HepG2 (cell line): ENCODE measurements around the gene FGD2. TPM values are rescaled to one million over a fixed set of nuclear protein-coding genes. Genes with fewer than 3 reads are reported as not detected.
A peak's percentile ranks its signal among the peaks of the same experiment; 100 is the strongest.

Experiments
- ARNT2 ChIP-seq: sonication (generic); formaldehyde crosslinking; IDR thresholded peaks from 2 replicates; pipeline ENCODE4 v1.8.0; 2022; ENCODE audit warnings: mild to moderate bottlenecking, low read depth, missing genetic modification reagents, moderate library complexity
- DMAP1 ChIP-seq: IDR thresholded peaks from 2 replicates; pipeline ENCODE4 v1.6.1; 2016
- ELF3 ChIP-seq: IDR thresholded peaks from 2 replicates; pipeline ENCODE4 v1.6.1; 2016; ENCODE audit warnings: missing genetic modification reagents, missing compliant biosample characterization
- HDAC1 ChIP-seq: sonication (generic); formaldehyde crosslinking; IDR thresholded peaks from 2 replicates; pipeline ENCODE4 v1.5.1; 2020; ENCODE audit warnings: mild to moderate bottlenecking, missing genetic modification reagents
- HHEX ChIP-seq: IDR thresholded peaks from 2 replicates; pipeline ENCODE4 v1.6.1; 2016; ENCODE audit warnings: control low read depth
- HNRNPLL ChIP-seq: fragments of 200-400 bp; formaldehyde crosslinking; IDR thresholded peaks from 2 replicates; pipeline ENCODE4 v1.6.1; 2017; ENCODE audit warnings: mild to moderate bottlenecking, low read depth, low read length; ENCODE audit not compliant: poor library complexity, severe bottlenecking
- IKZF4 ChIP-seq: sonication (generic); formaldehyde crosslinking; IDR thresholded peaks from 2 replicates; pipeline ENCODE4 v1.5.1; 2020; ENCODE audit warnings: borderline replicate concordance, mild to moderate bottlenecking, low read depth, missing genetic modification reagents; ENCODE audit errors: not compliant biosample characterization
- JUN ChIP-seq: sonication (generic); formaldehyde crosslinking; IDR thresholded peaks from 2 replicates; pipeline ENCODE4 v1.4.0; 2020; ENCODE audit warnings: mild to moderate bottlenecking, missing genetic modification reagents
- KDM1A ChIP-seq: IDR thresholded peaks from 2 replicates; pipeline ENCODE4 v1.6.1; 2016; ENCODE audit warnings: missing compliant biosample characterization
- NR2F6 ChIP-seq, 2 experiments: IDR thresholded peaks; 2 replicates each; pipeline ENCODE4 v1.6.1; 2016; ENCODE audit warnings: antibody characterized with exemption in 1 of 2, mild to moderate bottlenecking in 1 of 2
- SALL1 ChIP-seq: sonication (generic); formaldehyde crosslinking; IDR thresholded peaks from 2 replicates; pipeline ENCODE4 v1.8.0; 2022; ENCODE audit warnings: mild to moderate bottlenecking, missing genetic modification reagents
- SP1 ChIP-seq, 2 experiments: fragments of 450-650 bp in 1 of 2; sonication (generic) in 1 of 2; formaldehyde crosslinking in 1 of 2; IDR thresholded peaks; 2 replicates each; pipeline versions ENCODE4 v1.4.0 to v1.6.1; 2016 to 2020; ENCODE audit warnings: missing genetic modification reagents in 1 of 2
- SPEN ChIP-seq: sonication (generic); formaldehyde crosslinking; IDR thresholded peaks from 2 replicates; pipeline ENCODE4 v1.5.1; 2020; ENCODE audit warnings: low read depth, mild to moderate bottlenecking, missing genetic modification reagents
- TOPORS ChIP-seq: sonication (generic); formaldehyde crosslinking; IDR thresholded peaks from 2 replicates; pipeline ENCODE4 v1.8.0; 2023; ENCODE audit warnings: mild to moderate bottlenecking, missing genetic modification reagents
- ZFAT ChIP-seq: sonication (generic); formaldehyde crosslinking; conservative IDR thresholded peaks from 2 replicates; pipeline ENCODE4 v1.8.1; 2023; ENCODE audit warnings: missing genetic modification reagents, inconsistent platforms
- ZNF121 ChIP-seq: sonication (generic); formaldehyde crosslinking; IDR thresholded peaks from 2 replicates; pipeline ENCODE4 v1.5.0; 2020; ENCODE audit warnings: mild to moderate bottlenecking, missing genetic modification reagents
- ZNF225 ChIP-seq: sonication (generic); formaldehyde crosslinking; IDR thresholded peaks from 2 replicates; pipeline ENCODE4 v1.4.0; 2020; ENCODE audit warnings: mild to moderate bottlenecking, missing genetic modification reagents
- ZNF3 ChIP-seq: IDR thresholded peaks from 2 replicates; pipeline ENCODE4 v1.7.0; 2017; ENCODE audit warnings: inconsistent platforms
- ZNF501 ChIP-seq: sonication (generic); formaldehyde crosslinking; IDR thresholded peaks from 2 replicates; pipeline ENCODE4 v1.5.1; 2020; ENCODE audit warnings: mild to moderate bottlenecking, moderate library complexity, missing genetic modification reagents
- ZNF546 ChIP-seq: sonication (generic); formaldehyde crosslinking; conservative IDR thresholded peaks from 2 replicates; pipeline ENCODE4 v1.8.1; 2023; ENCODE audit warnings: mild to moderate bottlenecking, missing genetic modification reagents
- ZNF619 ChIP-seq: sonication (generic); formaldehyde crosslinking; IDR thresholded peaks from 2 replicates; pipeline ENCODE4 v1.4.0; 2020; ENCODE audit warnings: mild to moderate bottlenecking, missing genetic modification reagents
- ZNF713 ChIP-seq: sonication (generic); formaldehyde crosslinking; IDR thresholded peaks from 2 replicates; pipeline ENCODE4 v1.4.0; 2020; ENCODE audit warnings: mild to moderate bottlenecking, missing genetic modification reagents
- ZNF75D ChIP-seq: sonication (generic); formaldehyde crosslinking; IDR thresholded peaks from 2 replicates; pipeline ENCODE4 v1.8.1; 2023; ENCODE audit warnings: missing genetic modification reagents, mild to moderate bottlenecking, borderline replicate concordance
- polyA plus RNA-seq, 8 experiments: library from polyadenylated mRNA; depleted of rRNA in 3 of 8; stranded (reverse) in 7 of 8; unstranded in 1 of 8; fragments of >200 nt; fragmentation: Illumina TruSeq in 4 of 8; extraction: Trizol in 4 of 8; gene quantifications; 2 replicates each; pipeline versions ENCODE4 v1.2.1 to v1.2.3, GENCODE V29; 2011 to 2016; ENCODE audit warnings: low read depth in 4 of 8, missing spikeins in 1 of 8, mixed read lengths in 1 of 8; ENCODE audit not compliant: insufficient read depth in 1 of 8
- total RNA-seq, 5 experiments: library from RNA; depleted of rRNA; stranded (reverse); fragments of >200 nt; fragmentation: Illumina TruSeq; extraction: Trizol; gene quantifications; 2 replicates each; pipeline ENCODE4 v1.2.3, GENCODE V29; 2016; ENCODE audit warnings: low read depth in 1 of 5
- TF ChIP-seq, protein P1 (sequence below): sonication (generic); formaldehyde crosslinking; conservative IDR thresholded peaks from 2 replicates; pipeline ENCODE4 v1.8.0; 2022; ENCODE audit warnings: mild to moderate bottlenecking, moderate library complexity, missing genetic modification reagents
- TF ChIP-seq, protein P2 (sequence below), 2 experiments: fragments of 450-650 bp in 1 of 2; sonication (generic) in 1 of 2; formaldehyde crosslinking; IDR thresholded peaks; 2 replicates each; pipeline versions ENCODE4 v1.5.0 to v1.8.0; 2020 to 2022; ENCODE audit warnings: mild to moderate bottlenecking in 1 of 2, missing genetic modification reagents in 1 of 2
- TF ChIP-seq, protein P3 (sequence below): sonication (generic); formaldehyde crosslinking; conservative IDR thresholded peaks from 2 replicates; pipeline ENCODE4 v1.5.0; 2020; ENCODE audit warnings: missing genetic modification reagents

The FGD2 gene
- total and polyA plus RNA-seq, 2 of the 13 experiments (the other 11 are each of a cell fraction or from before 2014, with no cell fraction given) = not detected

DNA sequence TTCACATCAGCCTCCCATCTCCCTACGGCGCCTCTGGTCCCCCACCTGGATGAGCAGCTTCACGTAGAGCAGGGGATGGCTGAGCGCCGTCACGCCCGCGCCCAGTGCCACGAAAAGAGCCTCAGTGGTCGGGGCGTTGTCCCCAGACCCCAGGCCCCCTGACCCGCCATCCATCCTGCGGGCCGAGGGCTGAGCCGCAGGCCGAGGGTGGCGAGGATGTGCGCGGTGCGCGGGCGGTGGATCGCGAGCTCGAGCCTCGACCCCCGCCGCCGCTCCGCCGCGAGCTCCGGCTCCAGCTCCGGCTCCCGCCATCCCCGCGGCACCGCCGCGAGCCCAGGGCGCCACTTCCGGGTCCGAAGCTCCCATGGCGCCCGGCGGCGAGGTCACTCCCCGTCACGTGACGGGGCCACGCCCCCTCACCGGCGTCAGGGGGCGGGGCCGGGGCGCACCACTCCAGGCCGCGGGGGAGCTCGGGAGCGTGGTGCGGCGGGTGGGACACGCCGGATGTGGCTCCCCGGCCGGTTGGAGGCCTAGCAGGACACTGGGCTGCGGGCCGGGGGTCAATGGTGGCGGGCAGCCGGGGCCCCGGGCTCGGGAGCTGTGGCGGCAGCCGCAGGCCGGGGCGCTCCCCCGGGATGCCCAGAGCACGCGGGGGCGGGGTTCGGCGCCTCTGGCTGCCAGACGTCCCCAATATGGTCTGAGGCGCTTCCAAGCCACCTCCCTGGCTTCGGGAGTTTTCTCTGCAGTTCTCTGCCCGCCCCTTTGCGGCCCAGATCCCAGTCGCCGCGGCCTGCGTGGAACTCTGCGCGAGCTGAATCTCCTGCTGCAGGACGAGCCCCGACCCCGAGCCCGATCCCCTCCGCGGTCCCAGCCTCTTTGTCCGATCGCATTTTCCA is 19.4 kb upstream of the FGD2 start, which contains the start of gene MTCH1 (continued):
- TF ChIP-seq ZNF501 (CRISPR knock-in tag) (no peak; the same call in none of the 2 replicates), NR2F6 (IDR thresholded peaks at IDR 0.05) (no peak), NR2F6 (CRISPR knock-in tag; IDR thresholded peaks at IDR 0.05) (peak; percentile 35; the same call in 1 of the 2 replicates), JUN (0 out of 2 replicates have a peak, but pooled peaks have one; percentile 42), ZNF121 (no peak), HNRNPLL (peak; percentile 34), ZNF546 (CRISPR knock-in tag) (peak; percentile 74; the same call in 1 of the 2 replicates), ZNF713 (CRISPR knock-in tag) (no peak), IKZF4 (CRISPR knock-in tag) (peak; percentile 73), HHEX (no peak), TOPORS (CRISPR knock-in tag) (no peak), ZFAT (CRISPR knock-in tag) (no peak), ZNF619 (CRISPR knock-in tag) (peak; percentile 5; the same call in 1 of the 2 replicates), ZNF225 (CRISPR knock-in tag) (no peak), SALL1 (CRISPR knock-in tag) (peak; percentile 45), HDAC1 (CRISPR knock-in tag) (peak; percentile 77; the same call in 1 of the 2 replicates), ARNT2 (CRISPR knock-in tag) (peak; percentile 76), DMAP1 (CRISPR knock-in tag) (peak; percentile 42; the same call in 1 of the 2 replicates), ELF3 (CRISPR knock-in tag) (peak; percentile 98), ZNF3 (0 out of 2 replicates have a peak, but pooled peaks have one; percentile 35), SP1 (IDR thresholded peaks at IDR 0.05) (peak; percentile 77; the same call in 1 of the 2 replicates), SP1 (CRISPR knock-in tag; IDR thresholded peaks at IDR 0.05) (peak; percentile 99), KDM1A (CRISPR knock-in tag) (no peak), ZNF75D (CRISPR knock-in tag) (no peak), SPEN (CRISPR knock-in tag) (peak; percentile 94)
- TF ChIP-seq, protein P1, sequence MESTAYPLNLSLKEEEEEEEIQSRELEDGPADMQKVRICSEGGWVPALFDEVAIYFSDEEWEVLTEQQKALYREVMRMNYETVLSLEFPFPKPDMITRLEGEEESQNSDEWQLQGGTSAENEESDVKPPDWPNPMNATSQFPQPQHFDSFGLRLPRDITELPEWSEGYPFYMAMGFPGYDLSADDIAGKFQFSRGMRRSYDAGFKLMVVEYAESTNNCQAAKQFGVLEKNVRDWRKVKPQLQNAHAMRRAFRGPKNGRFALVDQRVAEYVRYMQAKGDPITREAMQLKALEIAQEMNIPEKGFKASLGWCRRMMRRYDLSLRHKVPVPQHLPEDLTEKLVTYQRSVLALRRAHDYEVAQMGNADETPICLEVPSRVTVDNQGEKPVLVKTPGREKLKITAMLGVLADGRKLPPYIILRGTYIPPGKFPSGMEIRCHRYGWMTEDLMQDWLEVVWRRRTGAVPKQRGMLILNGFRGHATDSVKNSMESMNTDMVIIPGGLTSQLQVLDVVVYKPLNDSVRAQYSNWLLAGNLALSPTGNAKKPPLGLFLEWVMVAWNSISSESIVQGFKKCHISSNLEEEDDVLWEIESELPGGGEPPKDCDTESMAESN (CRISPR knock-in tag) = peak; percentile 66; the same call in 1 of the 2 replicates
- TF ChIP-seq, protein P2, sequence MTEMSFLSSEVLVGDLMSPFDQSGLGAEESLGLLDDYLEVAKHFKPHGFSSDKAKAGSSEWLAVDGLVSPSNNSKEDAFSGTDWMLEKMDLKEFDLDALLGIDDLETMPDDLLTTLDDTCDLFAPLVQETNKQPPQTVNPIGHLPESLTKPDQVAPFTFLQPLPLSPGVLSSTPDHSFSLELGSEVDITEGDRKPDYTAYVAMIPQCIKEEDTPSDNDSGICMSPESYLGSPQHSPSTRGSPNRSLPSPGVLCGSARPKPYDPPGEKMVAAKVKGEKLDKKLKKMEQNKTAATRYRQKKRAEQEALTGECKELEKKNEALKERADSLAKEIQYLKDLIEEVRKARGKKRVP (CRISPR knock-in tag; IDR thresholded peaks at IDR 0.05) = 0 out of 4 replicates have a peak, but pooled peaks of 1 of the 2 experiments have one; percentile 55
- TF ChIP-seq, protein P3, sequence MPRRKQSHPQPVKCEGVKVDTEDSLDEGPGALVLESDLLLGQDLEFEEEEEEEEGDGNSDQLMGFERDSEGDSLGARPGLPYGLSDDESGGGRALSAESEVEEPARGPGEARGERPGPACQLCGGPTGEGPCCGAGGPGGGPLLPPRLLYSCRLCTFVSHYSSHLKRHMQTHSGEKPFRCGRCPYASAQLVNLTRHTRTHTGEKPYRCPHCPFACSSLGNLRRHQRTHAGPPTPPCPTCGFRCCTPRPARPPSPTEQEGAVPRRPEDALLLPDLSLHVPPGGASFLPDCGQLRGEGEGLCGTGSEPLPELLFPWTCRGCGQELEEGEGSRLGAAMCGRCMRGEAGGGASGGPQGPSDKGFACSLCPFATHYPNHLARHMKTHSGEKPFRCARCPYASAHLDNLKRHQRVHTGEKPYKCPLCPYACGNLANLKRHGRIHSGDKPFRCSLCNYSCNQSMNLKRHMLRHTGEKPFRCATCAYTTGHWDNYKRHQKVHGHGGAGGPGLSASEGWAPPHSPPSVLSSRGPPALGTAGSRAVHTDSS (CRISPR knock-in tag) = 0 out of 2 replicates have a peak, but pooled peaks have one; percentile 70
